Posterior vena cava (tissue), 2 donors: ENCODE measurements around the gene LIMCH1. TPM values are rescaled to one million over a fixed set of nuclear protein-coding genes. Genes with fewer than 3 reads are reported as not detected.

Experiments used
- DNase-seq: peaks from one replicate; pipeline ENCODE4 v3.0.0-alpha.2; 2020; ENCODE audit warnings: low spot score
- intact Hi-C, 2 donors: fragments of 100-400 bp; cut with DNase I; formaldehyde crosslinking; loops; one replicate each; pipeline versions ENCODE4 v1.14.1 to v1.14.2; 2022 to 2023
- total RNA-seq, 2 donors: library from RNA; stranded (reverse); fragmentation: NEBNext Ultra II Directional; extraction: Animal tissue kit (Norgen Biotek cat#: 25700); gene quantifications; one replicate each; pipeline ENCODE4 v1.2.1, GENCODE V29; 2021
- donor health status: DM: yes; HTN: yes; CAD: no.
- donor health status: DM: yes; HTN: yes; CAD: no.

LIMCH1 gene
- total RNA-seq, 2 donors from 2014 or later = 38.7 to 68.0 TPM

DNA sequence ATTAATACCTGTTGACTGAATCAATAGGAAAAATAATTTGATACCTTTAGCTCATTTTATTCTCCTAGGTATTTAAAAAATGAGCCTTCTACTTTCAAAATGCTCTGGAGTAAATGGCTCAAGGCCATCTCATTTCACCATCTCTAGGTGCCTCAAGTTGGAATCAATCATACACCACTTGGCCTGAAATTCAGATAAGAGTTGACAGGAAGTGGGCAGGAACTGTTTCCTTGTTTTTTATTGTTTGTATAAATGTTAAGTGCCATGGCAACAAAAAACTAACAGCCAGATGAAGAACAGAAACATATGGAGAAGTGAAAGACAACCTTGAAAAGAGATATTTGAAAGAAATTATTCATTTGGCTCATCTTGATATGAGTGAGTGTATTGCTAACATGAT lies 12.4 kb downstream of the LIMCH1 start:
- intact Hi-C loops = loop anchor here in 1 of 2 donors (10.0 kb wide), 1 partner anchor 576 kb away; no protein-coding TSS in a partner anchor
- no peak for DNase-seq

DNA sequence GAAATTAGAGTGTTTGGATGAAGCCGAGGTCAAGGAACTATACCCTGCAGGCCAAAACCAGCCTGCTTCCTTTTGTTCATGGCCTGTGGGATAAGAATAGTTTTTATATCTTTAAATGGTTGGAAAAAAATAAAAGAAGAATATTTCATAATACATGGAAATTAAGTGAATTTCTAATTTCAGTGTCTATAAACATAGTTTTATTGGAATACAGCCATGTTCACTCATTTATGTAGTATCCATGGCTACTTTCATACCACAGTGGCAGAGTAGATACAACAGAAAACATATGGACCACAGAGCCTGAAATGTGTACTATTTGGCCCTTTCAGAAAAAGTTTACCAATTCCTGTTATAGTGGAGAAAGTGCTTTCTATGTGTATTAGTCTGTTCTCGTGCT lies 13.6 kb downstream of the LIMCH1 start:
- DNase-seq = no peak
- intact Hi-C loops = loop anchor here in 1 of 2 donors (10.0 kb wide), 1 partner anchor 577 kb away; no protein-coding TSS in a partner anchor

DNA sequence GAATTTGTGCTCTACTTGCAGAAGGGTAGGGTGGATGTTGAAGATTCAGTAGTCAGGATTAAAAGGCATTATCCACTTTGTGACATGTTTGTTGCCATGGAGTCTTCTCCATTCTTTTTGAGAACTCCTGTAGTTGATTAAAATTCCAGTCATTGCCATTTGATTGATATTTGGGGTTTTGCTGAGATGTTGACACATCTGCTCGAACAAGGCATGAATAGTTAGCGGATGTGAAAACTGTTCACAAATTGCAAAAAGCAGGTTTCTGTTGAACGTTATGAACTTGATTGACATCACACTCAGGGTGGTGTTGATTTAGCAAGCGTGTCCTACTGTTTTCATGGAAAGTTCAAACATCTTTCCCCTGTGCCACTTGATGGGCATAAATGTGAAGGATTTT lies 16.9 kb downstream of the LIMCH1 start:
- DNase-seq = no peak
- intact Hi-C loops = loop anchor here in 1 of 2 donors (10.0 kb wide), 1 partner anchor 580 kb away; no protein-coding TSS in a partner anchor

DNA sequence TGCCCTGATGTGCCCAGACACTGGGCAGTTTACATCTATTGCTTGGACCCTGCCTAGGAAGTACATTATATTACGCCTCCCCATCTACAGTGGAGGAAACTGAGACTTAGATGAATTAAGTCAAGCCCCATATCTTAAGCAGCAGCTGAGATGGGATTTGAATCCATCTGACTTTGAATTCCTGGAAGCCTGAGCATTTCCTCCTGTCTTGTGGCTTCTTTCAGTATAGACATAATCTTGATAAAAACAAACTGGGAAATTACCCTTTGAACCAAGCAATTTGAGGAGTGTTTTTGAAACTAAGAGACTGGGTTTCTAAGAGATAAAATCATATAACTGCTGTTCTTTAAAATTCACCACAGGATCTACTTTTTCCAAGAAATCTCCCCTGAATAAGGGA lies 18.6 kb downstream of the LIMCH1 start:
- intact Hi-C loops = loop anchor here in 1 of 2 donors (10.0 kb wide), 1 partner anchor 582 kb away; no protein-coding TSS in a partner anchor
- no peak for DNase-seq

DNA sequence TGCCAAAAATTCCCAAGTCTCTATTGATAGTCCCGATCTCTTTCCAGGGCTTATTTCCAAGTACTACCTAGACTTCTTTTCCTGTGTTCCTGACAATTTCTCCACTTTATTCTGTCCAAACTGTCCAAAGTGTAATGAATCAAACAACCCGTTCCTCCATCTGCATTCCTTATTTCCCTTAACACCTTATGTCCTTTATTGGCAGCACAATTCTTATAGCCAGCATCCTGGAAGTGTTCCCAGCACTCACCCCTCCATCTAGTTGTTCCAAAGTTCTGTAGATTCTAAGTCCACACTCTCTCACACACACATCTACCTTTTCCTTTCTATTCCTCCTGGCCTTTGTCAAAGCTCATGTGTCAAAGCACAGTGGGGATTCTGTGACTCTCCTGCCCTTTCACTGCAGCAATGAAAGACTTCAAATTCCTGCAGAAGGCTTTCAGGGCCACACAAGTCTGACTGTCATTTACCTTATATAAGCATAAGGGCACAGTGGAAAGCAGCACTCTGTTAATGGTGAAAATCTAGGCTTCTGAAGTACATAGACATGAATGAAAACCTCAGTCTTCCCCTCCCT lies 22.1 kb downstream of the LIMCH1 start:
- intact Hi-C loops = loop anchor here in 1 of 2 donors (10.0 kb wide), 1 partner anchor 585 kb away; no protein-coding TSS in a partner anchor
- DNase-seq = no peak

DNA sequence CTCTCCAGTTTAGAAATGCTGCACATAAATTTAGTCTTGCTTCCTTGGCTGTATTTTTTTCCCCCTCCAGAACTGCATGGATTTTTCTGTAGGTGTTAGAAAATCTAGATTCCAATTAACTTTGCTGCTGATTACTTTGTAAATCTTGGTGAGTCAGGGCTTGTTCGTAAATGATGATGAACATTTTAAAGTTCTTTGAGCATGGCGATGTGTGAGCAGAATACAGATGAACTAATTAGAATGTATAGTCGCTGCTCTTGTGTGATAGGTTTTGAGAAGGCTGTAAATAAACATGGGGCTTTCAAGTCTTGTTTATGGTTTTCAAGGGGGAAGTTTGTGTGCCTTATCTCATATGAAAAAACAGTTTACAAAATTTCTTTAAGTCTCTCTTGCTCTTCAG lies 23.3 kb downstream of the LIMCH1 start:
- intact Hi-C loops = no loop called here
- DNase-seq = no peak

DNA sequence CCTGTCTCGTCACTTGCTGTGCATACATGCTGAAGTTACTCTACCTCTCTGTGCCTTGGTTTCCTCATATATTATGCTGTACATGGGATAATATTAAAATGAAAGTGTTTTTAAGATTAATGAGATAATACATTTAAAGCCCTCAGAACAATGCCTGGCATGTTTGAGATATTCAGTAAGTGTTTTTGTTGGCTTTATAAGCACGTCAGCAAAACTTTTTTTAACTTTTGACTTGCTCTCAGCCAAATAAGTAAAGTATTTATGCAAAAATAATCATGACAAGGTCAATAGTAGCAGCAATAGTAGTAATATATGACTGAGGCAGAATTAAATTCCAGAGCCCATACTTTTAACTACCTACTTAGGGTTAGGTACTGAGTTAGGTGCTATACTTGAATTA lies 29.2 kb downstream of the LIMCH1 start:
- intact Hi-C loops = no loop called here
- no peak for DNase-seq

DNA sequence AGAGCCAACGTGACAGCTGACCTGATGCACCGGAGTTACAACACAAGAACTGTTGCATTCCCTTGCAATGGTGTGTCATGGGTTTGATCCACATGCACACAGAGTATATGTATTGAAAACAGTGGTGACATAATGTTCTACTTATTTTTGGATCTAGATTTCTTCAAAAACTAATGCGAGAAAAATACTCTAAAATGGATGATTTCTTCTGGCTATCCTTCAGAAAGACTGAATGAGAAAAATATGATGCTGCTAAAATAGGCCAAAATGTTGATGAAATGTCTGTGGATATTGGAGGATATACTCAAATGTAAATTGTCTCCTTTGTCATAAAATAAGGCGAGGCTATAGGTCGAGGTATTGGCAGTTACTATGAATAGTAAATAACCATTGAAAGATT lies 30.4 kb downstream of the LIMCH1 start:
- no peak for DNase-seq
- intact Hi-C loops = no loop called here

DNA sequence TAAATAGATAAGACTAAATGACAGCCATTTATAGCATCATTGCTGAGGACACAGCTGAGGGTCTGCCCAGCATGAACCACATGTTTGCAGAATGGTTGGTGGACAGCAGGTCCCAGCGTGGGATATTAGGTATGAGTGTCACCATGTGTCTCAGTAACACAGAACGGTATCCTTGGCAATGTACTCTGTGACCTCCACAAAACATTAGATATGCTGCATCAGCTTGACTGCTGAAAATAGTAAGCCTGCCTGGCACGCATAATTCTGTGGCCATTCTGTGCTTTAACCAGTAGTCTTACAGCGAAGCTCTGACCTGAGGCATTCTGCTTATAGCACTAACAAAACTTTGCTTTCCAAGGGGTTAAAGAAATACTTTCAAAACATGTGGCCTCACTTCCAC lies 32.0 kb downstream of the LIMCH1 start:
- no peak for DNase-seq

DNA sequence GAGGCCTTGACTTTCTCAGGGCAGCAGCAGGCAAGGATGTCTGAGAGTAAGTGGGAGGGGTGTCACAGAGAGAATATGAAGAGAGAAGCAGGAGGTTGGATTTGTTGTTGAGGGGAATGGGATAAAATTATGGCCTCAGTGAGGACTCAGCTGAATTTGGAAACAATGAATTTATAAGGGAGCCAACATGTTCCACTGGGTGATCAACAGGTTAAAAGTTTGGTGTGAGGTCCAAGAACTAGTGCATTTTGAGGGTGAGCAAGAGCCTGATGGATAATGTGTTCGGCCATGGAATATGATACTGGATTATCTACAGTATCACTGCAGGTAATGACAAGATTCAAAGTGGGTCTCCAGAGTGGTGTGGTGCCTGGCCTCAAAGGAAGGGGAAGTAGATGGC lies 33.5 kb downstream of the LIMCH1 start:
- no peak for DNase-seq
- intact Hi-C loops = no loop called here

More for the DNA sequence above, 32.0 kb downstream of the LIMCH1 start:
- intact Hi-C loops = no loop called here

DNA sequence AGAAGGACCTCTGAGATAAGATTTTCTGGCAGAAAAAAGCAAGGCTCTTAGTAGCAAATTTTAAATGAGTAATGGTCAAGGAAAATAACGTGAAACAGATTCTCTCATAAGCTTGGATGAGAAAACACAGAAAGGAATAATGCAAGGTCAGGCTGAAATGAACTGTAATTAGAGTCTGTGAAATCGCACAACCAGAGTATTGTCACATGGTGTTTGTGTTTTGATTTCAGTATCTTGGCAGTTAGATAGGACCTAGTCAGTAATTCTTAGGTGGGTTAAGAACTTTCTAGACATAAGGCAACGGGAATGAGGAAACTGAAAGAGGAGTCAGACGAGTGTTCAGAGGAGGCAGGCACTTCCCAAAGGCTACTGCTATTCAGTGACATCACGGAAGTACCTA lies 34.6 kb downstream of the LIMCH1 start:
- intact Hi-C loops = no loop called here
- DNase-seq = no peak

DNA sequence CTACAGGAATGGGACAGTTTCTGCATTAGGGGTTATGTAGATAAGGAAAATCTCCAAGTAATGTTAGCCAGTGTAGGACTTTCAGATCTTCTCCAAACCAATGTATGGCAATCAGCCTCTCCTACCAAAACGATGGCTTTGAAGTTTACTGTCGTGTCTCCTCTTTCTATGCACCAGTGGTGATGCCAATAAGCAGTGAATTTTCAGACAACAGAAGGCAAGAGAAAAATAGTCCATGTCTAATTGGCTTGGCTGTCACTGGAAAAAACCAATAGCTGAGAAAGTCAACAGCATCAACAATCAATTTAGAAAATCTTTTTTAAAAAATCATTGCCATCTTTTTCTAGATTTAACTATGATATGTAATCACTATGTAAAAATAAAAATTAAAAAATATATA lies 35.0 kb downstream of the LIMCH1 start:
- DNase-seq = no peak
- intact Hi-C loops = no loop called here

DNA sequence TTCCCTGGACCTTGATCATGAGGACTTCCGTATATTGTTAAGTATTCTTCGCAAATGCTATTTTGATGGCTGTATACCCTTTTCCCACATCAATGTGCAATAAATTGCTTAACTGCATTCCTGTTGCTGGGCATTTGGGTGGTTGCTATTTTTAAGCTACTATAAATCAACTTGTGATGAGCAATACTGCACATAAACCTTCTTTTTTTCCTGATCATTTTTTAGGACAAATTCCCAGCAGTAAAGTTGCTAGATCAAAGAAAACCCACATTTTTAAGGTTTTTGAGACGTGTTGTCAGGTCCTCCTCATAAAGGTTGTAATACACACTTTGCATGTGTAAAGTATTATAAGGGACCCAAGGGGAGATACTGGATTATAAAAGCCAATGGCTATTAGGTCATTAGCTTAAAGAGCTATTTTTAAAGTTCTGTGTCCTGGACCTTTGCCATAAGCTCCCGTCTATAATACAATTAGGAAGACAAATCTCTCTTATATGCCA lies 35.6 kb downstream of the LIMCH1 start:
- DNase-seq = no peak
- intact Hi-C loops = no loop called here

DNA sequence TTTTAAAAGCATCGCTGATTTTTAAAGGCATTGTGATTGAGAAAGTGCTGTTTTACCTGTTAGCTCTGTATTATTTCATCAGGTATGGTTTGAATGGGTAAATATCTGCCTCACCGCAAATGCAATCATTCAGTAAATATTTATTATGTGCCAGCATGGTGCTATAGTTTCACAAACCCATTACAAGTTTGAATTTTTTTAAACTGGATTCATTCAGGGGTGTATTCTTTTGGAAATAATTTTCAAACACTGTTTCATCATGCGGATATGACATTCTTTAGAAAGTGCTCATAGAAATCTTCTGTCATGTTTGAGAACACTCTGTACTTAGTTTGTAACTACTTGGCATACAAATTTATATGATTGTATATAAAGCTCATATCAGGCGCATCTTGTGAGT lies 37.2 kb downstream of the LIMCH1 start:
- DNase-seq = no peak
- intact Hi-C loops = no loop called here

DNA sequence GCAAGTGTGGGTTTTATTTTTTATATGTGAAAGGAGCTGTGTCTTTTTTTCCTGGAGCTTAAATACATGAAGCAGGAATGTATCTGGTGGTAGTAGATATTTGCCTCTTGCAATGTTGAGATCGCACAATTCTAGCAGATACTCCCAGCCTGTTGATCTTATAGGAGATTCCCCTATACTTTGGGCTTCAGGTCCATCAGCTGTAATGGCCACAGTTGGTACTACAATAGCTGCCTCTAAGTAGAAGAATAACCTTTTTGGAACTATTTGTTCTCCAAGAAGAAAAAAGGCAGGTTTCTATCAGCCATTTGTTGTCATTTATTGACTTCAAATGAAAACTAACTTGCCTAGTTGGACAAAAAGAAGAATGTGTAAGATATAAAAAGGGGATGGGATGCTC lies 37.7 kb downstream of the LIMCH1 start:
- no peak for DNase-seq
- intact Hi-C loops = no loop called here

DNA sequence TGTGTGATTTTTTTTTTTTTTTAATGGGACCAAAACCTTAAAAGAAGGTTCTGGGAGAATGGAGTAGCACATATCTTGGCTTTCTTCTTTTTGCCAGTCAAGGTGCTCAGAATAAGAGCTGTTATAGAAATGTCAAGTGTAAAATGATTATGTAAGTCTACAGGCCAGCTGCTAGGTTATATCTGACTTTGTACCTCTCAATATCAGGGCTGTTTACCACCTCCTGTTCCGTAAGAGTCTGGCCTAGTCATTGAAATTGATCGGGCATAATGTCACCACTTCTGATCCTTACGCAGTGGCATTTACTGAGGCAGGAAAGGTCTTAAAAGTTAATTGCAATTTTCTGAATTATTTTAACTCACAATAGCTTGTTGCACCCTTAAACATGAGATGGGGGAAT lies 41.1 kb downstream of the LIMCH1 start:
- intact Hi-C loops = no loop called here
- no peak for DNase-seq

DNA sequence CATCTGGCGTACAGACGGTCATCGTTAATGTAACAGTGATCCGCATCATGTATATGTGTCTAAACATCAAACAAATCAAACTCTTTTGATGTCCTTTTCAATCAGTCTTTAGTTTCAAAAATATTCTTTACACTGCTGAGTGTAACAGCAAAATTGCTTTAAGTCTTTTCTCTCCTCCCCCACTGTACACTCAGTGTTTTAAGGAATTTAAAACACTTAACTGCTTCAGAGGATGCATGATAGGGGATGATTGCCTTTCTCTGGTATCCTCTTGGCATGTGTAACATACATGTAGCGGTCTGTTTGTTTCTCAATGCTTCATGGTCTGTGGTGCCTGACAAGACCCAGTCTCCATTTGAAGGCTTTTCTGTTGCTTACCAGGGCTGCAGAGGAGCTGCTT lies 41.6 kb downstream of the LIMCH1 start:
- intact Hi-C loops = no loop called here
- DNase-seq = no peak

DNA sequence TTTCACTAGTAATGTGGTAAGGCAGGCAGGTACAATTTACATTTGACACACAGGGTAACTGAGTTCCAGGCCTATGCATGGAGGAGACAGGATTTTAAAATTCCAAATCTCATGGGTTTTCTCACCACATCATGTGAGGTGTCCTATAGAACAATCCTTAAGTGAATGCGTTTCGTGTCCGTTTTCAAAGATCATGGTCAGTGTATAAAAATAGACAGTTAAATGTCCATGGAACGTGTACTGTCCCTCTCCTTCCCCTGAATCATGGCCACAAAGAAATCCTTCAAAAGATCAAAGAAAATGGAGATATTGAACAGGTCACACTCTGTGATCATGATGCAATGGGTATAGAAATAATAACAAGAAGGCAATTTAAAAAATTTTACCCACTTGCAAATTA lies 42.0 kb downstream of the LIMCH1 start:
- intact Hi-C loops = no loop called here
- no peak for DNase-seq

DNA sequence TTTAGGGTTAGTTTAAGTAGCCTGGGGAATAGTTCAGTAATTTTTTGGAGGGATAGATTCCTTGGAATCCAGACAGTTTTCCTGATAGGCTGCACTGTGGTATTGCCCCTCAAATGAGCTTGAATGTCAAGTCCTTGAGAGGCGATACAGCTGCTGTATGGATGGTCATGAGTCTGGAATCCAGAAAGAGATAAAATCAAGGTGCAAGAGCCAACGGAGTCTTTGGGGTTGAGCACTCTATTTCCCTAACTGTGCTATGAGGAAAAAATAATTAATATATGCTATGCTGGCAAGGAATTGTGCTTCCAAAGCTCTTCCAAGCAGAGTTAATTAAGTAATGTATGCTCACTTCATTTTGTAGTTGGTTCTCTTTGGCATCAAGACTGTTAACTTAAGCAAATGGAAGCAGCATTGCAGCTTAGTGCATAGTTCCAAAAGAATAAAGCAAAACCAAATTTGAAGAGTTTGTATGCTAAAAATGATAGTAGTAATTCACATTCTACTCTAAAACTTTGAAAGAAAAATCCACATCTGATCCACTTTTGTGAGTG lies 48.8 kb downstream of the LIMCH1 start:
- intact Hi-C loops = no loop called here
- DNase-seq = no peak

DNA sequence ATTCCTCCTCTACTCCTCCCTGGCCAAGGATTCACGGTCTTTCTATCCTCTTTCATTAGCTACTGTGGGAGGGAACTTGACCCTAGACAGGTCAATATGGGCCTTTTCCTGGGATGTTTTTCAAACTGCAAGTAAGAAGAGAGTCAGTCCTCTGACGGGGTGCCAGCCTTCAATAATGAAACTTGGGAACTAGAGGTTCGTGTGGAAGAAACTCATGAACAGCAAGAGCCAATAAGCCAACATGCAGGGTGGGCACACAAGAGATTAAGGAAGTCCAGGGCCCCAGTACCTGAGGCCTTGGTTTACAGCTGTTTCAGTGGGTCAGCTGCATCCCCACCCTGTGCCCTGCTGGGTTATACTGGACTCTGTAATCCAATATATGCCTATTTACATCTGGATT lies 49.3 kb downstream of the LIMCH1 start:
- no peak for DNase-seq
- intact Hi-C loops = no loop called here

DNA sequence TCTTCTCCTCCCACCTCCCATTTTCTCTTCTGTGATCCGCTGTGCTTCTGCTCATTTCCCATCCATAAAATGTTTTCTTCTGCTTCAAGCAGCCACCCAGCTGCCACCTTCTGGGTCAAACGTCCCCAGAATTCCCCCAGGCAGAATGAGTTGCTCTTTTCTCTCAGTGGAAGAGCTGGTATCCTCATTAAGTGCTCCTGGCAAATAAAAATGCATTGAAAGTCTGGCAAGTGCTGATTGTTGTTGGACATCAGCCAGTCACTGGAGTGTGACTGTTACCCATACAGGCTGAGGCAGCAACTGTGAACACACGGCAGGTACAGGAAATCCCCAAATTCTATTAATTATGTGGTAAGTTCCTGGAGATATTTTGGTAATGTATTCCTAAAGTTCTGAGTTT lies 52.6 kb downstream of the LIMCH1 start:
- no peak for DNase-seq
- intact Hi-C loops = no loop called here
